Left kidney (tissue), 2 donors: Measurements from ENCODE around the gene FXN. TPM values are rescaled to one million over a fixed set of nuclear protein-coding genes. Genes with fewer than 3 reads are reported as not detected.
"Not testable (repeated sequence)": the region's sequence is repeated elsewhere in the genome, so short reads cannot be mapped to it uniquely, and the experiment has no call there.

ENCODE experiments used
- DNase-seq: peaks from one replicate; pipeline ENCODE4 v3.0.0-alpha.2; 2013
- polyA plus RNA-seq: library from polyadenylated mRNA; unstranded; fragments of 120-200 nt; gene quantifications from one replicate; pipeline ENCODE4 v1.2.1, GENCODE V29; 2013; ENCODE audit not compliant: insufficient read length

Gene FXN
- polyA plus RNA-seq, 1 donor, result 21.1 TPM

DNA sequence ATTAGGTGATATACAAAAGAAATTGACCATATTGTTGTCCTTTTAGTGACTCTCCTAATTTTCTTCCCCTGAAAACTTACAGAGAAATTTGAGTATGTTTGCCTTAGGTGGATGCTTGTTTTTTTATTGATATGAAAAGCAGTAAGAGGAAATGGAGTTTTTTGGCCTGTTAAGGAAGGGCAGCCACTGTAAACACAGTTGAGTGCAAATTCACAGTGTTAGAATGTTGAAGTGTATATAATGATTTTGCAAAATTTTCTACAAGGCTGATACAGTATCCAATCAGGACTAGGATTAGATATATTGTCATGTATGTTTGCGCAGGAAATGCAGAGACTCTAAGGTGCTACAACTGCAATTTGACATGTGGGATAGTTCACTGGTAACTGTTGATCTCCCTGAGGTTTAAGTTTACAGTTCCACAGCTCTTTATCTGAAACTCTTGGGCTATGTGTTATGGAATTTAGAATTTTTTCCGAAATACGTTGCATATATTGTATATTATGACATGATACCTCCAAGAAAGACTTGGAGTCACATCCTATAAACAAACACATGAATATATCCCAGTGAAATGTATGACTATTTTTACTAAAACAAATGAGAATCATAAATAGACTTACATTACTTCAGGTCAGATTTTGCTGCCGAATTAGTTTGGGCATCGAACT, 62.5 kb downstream of the FXN start:
- no peak for DNase-seq

DNA sequence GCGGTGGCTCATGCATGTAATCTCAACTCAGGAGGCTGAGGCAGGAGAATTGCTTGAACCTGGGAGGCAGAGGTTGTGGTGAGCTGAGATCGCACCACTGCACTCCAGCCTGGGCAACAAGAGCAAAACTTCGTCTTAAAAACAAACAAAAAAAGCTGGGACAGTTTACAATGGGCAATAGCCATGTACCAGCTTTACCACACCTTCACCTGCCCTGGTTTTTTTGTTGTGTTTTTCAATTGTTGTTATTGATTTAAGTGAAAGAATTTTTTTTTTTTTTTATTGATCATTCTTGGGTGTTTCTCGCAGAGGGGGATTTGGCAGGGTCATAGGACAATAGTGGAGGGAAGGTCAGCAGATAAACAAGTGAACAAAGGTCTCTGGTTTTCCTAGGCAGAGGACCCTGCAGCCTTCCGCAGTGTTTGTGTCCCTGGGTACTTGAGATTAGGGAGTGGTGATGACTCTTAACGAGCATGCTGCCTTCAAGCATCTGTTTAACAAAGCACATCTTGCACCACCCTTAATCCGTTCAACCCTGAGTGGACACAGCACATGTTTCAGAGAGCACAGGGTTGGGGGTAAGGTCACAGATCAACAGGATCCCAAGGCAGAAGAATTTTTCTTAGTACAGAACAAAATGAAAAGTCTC, 67.9 kb downstream of the FXN start:
- DNase-seq, result not testable (repeated sequence)

DNA sequence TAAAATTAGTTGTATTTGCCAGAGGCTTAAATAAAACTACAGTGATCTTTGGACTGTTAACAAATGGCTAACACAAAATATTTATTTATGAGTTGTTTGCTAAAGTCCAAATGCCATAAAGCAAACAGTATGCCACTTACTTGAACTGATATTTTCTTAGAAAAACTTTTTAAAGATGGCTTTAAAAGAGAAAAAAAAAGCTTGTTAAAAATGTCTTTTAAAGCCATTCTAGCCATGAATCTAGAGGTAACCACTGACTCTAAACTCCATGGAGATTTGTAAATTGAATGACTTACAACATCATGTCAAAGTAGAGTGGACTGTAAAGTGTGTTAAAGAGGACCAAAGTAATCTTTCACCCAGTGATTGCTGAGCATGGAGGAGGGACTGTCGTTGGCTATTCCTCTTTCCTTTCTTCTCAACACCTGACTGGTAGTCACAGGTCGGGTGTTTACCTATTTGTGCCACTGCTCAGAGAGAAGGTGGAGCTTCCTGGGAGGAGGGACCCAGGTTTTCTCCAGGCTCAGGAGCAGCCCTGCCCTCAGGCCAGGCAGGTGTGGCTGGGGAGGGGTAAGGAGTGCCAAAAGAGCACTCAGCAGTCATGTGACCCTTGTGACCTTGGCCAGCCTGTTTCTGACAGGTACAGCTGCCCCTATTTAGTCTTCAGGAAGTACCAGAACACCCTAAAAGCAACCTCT, 69.4 kb downstream of the FXN start:
- DNase-seq, result no peak

DNA sequence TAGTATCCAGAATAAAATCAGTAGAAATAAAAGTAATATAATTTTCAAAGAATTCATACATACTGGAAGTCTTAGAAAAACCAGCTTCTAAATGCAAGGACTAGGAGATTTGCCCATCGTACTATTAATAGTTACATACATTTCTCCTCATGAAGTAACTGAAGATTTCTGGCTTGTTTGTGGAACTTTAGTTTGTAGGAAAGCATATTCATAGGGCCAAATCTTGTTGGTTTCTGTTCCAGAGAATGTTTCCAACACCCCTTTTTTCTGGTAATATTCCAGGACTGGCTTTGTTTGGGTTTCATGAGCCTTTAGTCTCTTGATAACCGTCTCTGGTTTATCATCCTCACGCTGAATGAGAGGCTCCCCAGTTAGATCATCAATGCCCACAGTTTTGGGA, 72.2 kb downstream of the FXN start:
- no peak for DNase-seq

DNA sequence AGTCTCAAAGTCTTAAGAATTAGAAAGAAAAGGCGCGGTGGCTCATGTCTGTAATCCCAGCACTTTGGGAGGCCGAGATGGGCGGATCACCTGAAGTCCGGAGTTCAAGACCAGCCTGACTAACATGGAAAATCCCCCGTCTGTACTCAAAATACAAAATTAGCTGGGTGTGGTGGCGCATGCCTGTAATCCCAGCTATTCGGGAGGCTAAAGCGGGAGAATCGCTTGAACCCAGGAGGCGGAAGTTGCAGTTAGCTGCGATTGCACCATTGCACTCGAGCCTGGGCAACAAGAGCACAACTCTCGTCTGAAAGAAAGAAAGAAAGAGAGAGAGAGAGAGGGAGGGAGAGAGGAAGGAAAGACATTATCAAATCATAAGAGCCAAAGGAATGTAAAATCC, 73.2 kb downstream of the FXN start:
- DNase-seq, result not testable (repeated sequence)

DNA sequence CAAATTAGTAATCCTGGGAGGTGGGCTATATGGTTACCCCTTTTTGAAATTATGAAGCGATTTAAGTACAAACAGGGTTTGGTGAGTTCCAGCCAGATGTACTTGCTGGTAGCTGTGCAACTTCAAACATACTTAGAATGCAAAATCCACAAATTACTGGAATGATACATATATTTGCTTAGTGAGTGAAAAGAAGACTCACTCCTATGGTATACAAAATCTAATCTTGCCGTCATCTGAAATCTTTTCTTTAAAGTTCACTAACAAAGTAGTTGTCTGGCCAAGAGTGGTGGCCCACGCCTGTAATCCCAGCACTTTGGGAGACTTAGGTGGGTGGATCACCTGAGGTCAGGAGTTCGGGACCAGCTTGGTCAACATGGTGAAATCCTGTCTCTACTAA, 73.6 kb downstream of the FXN start:
- no peak for DNase-seq

DNA sequence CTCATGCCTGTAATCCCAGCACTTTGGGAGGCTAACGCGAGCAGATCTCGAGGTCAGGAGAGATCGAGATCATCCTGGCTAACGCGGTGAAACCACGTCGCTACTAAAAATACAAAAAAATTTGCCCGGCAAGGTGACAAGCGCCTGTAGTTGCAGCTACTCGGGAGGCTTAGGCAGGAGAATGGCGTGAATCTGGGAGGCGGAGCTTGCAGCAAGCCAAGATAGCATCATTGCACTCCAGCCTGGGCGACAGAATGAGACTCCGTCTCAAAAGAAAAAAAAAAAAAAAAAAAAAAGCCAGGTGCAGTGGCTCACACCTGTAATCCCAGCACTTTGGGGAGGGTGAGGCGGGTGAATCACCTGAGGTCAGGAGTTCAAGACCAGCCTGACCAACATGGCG, 77.1 kb downstream of the FXN start:
- DNase-seq, result not testable (repeated sequence)

DNA sequence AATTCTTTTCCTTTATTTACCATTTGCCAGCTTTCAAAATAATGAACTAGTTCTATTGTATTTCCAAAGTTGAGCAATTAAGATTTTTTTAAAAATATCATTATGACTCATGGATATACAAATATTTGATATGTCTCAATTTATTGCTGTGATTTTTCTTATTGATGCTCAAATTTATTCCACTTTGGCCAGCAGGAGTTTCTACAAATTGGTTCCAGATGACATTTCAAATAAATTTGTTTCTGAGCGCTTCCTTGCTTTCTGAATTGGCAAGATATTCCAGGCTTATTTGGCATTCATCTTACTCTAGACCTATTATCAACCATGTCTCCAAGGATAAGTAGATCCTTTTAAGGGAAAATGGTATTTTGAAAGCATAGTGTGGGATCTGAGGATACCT, 80.1 kb downstream of the FXN start:
- no peak for DNase-seq

DNA sequence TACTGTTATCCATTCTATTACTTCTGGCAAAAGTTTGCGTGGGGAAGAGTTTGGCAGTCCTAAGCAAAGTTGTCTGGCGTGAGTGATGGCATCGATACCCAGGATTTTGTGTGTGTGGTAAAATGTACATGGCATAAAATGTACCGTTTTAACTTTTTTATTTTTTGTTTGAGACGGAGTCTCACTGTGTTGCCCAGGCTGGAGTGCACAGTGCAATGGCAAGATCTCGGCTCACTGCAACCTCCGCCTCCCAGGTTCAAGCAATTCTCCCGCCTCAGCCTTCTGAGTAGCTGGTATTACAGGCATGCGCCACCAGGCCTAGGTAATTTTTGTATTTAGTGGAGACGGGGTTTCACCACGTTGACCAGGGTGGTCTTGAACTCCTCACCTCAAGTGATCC, 83.1 kb downstream of the FXN start:
- no peak for DNase-seq

DNA sequence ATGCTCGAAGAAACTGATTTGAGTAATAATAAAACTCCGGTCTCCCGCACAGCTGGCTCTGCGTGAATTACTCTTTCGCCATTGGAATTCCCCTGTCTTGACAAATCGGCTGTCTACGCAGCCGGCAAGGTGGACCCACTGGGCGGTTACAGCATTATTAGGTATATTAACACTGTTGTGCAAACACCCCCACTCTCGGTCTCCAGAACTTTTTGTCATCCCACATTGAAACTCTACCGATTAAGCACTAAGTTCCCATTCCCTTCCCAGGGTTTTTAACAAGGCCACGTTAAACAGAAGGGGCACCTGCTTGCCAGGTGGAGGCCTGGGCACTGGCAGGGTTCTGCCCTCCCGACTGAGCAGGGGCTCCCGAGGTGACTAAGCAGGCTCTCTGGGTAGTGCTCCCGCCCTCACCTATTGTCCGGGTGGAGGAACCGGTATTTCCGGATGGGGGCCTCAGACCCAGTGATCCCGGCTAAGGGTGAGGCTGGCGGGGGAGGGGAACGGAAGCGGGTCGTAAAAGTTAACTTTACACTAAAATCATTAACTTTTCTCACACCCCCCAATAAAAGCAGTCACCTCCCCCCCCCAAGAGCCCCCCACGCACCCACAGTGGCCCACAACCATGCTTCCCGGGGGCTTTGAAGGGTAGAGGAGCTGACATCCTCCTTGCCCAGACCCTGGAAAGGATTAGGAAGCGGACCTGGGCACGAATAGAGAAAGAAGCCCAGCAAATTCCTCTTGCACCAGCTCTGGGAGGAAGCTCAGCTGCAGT, 85.0 kb downstream of the FXN start:
- peak; percentile 76 for DNase-seq

DNA sequence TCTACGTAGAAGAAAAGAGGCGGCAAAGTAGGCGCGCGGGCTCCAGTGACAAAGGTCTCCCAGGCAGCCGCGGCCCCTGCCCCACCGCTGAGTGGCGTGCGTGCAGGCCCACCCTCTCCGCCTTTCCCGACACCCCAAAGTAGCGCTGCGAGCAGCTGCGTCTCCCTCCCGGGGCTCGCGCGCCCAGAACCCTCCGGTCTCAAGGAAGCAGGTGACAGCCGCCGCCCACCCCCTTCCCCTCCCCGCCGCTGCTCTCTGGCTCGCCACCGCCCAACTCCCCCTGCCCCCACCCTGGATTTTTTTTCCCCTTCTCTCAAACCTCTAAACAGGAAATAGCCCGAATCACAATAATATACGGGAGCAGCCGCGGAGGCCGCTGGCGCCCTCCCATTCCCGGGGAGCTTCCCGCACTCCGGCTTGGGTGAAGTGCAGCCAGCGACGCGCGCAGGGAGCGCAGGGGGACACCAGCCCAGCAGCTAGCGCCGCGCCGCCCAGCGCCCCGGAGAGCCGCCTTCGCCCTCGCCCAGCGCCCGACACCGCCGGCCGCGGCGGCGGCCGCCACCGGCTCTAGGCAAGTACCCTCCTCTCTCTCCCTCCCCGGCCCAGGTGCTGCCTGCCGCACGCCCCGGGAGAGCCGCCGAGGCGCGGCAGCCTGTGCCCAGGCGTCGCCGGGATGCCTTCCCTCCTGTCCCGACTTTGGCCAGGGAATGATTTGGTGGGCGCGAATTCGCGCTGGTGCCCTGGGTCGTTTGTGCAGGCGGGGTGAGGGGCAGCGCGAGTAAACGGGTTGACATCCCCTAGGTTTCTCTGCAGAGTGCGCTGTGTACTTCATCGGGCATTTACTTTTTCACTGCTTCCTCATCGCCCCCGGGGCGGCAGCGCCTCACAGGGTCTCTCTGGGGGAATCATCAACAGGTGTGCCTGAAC, 85.9 kb downstream of the FXN start:
- no peak for DNase-seq

DNA sequence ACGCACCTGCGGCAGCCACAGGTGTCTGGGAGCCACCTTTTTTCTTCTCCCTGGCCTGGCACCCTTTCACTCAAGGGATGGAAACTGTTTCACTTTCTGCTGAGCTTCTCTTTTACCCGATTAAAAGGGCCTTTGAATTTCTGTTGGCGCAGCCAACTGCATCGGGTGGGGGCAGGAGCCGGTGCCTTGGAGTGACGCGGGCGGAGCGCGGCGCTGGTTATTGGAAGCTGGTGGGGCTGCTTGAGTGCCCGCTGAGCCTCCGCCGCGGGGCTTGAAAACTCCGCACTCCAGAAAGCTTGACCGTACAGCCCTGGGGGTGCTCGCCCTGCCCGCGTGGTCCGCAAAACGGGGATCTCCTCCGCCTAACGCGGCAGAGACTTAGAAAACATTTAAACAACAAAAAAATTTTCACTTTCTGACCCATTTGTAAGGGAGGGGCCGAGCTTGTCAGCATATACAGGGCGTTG, 86.6 kb downstream of the FXN start:
- DNase-seq, result peak; percentile 57

DNA sequence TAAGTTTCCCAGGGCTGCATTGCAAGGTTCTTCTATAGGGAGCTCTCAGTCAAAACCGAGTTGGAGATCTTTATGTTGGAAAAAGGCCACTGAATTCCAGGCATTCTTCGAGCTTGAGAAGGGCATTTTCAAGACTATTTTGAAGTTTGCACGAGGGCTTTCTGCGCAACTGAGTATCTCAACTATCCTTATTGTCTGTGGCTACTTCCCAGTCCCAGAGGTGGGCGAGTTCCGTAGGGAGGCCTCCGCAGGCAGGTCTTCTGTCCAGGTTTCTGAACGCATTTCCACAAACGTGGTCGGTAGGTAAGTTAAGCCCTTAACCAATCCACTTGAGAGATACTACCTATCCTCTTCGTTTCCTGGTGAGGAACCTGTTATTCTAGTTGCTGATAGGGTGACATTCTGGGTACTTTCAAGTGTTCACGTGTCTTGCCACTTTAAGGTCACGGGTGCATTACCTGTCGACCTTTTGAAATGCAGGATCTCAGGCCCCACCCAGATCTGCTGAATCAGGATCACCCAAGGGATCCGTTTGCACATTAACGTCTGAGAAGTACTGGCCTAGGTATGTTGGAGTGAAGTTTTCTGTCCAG, 87.1 kb downstream of the FXN start:
- no peak for DNase-seq

DNA sequence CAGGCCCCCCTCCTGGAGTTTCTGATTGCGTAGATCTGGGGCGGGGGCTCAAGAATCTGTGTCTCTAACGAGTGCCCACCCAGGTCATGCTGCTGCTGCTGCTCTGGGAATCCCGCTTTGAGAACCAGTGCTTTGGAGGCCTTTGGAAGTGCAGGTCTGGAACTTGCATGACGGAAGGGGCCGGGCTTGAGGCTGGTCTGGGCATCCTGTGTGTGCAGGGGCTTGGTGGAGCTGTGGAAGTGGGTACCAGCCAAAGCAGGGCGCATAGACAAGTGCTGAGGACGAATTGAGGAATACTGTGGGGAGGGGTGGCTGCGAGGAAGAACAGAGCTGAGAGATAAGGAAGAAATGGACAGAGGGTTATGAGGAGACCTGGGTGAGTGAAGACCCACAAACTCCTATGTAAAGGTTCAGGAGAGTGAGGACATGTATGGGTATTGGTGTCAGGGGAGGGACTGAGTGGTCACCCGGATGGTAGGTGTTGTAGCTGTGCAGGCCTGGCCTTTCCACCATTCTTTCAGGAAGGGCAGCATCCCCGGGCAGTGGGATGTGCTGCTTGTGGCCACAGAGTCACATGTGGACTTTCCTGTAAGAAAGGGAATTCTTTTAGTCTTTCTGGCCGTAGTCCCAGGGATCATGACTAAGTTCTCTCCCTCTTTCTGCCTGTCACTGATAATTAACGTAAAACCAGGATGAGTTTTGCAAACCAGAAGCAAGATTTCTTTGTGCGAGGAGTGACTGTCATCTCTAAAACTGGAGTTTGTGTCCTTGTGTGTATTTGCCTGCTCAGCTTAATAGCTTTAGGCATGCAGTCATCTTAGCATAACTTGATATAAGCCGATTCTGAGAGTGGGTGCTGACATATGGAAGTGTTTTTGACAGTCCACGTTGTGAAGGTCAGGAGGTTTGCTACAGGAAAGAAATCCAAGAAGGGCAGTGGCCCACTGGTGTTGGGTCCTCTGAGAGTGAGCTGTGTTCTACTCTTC, 95.2 kb downstream of the FXN start:
- no peak for DNase-seq

DNA sequence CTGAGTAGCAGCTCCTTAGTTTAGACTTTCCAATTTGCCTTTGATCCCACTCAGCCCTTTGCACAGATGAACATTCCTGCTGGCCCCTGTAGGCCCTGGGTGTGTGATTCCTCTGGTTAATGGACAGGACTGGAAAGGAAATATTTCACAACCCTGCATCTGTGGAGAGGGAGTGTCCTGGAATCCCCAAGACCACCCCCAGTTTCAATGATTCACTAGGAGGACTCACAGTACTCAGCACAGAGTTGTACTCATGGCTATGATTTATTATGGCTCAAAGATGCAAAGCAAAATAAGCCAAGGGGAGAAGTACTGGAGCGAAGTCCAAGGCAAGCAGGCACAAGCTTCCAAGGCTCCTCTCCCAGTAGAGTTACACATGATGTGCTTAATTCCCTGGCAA, 96.1 kb downstream of the FXN start:
- DNase-seq, result no peak

DNA sequence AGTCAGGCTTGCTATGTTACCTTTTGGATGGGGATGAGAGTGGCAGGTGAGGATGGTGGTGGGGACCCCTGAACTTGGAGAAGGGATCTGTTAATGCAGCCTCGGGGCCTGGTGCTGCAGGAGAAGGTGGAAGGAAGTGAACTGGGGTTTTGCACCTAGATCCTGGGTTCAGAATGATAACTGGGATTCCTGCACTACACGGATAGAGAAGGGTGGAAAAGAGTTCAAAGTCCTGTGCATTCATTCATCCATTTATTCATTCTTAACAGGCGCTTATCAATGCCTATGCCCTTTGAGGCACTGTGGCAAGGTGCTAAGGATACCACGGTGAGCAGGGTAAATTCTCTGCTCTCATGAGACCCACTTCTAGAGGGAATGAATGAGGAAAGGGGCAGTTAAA, 96.8 kb downstream of the FXN start:
- DNase-seq, result no peak

DNA sequence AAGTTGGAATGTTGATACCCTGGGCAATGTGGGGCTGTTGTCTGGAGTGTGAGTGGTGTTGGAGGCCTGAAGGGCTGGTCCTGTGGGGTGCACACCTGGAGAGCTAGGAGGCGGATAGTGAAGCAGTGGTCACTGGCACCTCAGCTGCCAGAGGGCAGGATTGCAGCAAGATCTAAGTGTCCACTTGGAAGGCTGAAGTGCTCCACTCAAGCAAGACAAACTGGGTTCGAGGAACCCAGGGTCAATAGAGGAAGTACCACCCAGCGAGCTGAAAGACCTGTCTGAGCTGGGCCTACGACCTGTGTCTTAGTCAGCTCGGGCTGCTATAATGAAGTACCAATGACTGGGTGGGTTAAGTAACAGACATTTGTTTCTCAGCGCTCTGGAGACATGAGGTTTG, 98.9 kb downstream of the FXN start:
- no peak for DNase-seq

DNA sequence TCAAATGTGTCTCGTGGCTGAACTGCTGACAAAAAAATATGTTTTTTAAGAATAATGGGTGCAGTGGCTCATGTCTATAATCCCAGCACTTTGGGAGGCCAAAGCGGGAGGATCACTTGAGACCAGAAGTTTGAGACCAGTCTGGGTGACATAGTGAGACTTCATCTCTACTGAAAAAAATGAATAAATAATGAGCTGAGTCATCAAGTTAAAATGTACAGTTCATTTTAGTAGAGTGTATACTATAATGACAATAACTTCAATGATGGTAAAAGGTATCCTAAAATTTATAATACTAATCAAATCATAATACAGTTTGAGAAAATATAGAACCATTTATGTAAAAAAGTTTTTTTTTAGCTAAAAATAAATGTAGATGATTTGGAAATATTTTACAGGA, 100.6 kb downstream of the FXN start:
- no peak for DNase-seq

DNA sequence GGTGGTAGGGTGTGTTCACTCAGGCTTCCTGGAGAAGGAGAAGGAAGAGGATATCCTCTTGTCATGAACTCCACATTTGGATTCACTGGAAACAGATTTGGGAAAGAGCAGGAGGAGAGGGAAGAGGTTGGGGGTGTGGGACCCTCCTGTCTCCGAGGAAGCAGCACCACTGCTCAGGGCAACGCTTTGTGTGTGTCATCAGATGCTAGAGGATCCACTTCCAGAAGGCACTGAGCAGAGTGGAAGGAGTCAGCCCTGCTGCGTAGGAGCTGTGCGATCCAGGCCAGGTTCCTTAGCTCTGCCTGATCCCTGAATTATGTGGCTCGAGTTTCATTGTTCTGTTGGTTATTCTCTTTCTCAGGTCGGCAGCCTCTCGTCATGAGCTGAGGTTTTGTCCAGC, 101.2 kb downstream of the FXN start:
- no peak for DNase-seq

DNA sequence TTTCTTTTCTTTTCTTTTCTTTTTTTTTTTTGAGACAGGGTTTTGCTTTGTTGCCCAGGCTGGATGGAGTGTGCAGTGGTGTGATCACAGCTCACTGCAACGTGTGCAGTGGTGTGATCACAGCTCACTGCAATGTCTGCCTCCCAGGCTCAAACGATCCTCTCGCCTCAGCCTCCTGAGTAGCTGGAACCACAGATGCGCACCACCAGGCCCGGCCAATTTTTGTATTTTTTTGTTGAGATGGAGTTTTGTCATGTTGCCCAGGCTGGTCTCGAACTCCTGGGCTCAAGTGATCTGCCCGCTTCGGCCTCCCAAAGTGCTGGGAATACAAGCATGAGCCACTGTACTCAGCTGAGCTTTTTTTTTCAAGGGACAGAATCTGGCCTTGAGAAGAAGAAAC, 101.8 kb downstream of the FXN start:
- DNase-seq, result no peak
